GM10248 (cell line): ENCODE data around the gene OMP.

Source experiments
- CTCF ChIA-PET: fragments of 300-600 bp; sonication (Branson Sonifier 250); formaldehyde crosslinking; extraction: SDS; loops from one replicate; lab custom pipeline; 2021; ENCODE audit warnings: antibody characterized with exemption; lab: Yijun Ruan, JAX
- POLR2A ChIA-PET: fragments of 350-650 bp; sonication (Branson Sonifier 250); formaldehyde crosslinking; extraction: SDS; loops from one replicate; lab custom pipeline; 2020; ENCODE audit warnings: antibody characterized with exemption; lab: Yijun Ruan, JAX
- DNase-seq: peaks from one replicate; pipeline ENCODE4 v3.0.0; 2012; ENCODE audit errors: extremely low spot score
- CTCF ChIP-seq: IDR thresholded peaks from 2 replicates; pipeline ENCODE4 v1.5.1; 2012; ENCODE audit warnings: mild to moderate bottlenecking, low read depth; ENCODE audit errors: extremely low read depth, missing control alignments, control extremely low read depth

The OMP gene

GRCh38 chr11:77152846-77153245 is 50.2 kb downstream of the OMP start:
- ChIA-PET CTCF (no interaction called here), POLR2A (no interaction called here)
- TF ChIP-seq CTCF = no peak
- DNase-seq = no peak
